UCSD-AML1 (cell line): ENCODE data around the gene SLC39A11.
A peak's percentile ranks its signal among the peaks of the same experiment; 100 is the strongest.
"Not testable (repeated sequence)": the region's sequence is repeated elsewhere in the genome, so short reads cannot be mapped to it uniquely, and the experiment has no call there.

Experiments
- DNase-seq: peaks from one replicate; lab custom pipeline; 2025; ENCODE audit not compliant: unreplicated experiment; lab: John Stamatoyannopoulos, UW

The SLC39A11 gene

GRCh38 chr17:72725433-72726068 lies 366.9 kb downstream of the SLC39A11 start:
- DNase-seq = peak; percentile 46

- no peak for DNase-seq
Measured at GRCh38 chr17:72724267-72724666, 368.2 kb downstream of the SLC39A11 start.

- DNase-seq = no peak
Measured at GRCh38 chr17:72723711-72724110, 368.8 kb downstream of the SLC39A11 start.

DNA sequence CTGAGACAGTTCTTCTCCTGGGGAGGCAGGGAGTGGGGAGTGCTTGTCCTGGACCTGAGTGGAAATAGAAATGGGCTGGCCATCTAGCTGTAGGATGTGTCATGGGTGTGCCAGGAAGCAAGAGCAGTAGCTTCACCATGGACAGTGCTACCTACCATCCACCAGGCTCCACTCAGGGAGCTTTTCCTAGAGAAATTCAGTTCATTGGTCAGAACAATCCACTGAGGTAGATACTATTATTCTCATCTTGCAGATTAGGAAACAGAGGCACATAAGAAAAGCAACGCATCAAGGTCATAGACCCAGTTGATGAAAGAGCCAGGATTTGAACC lies 372.0 kb downstream of the SLC39A11 start:
- DNase-seq = no peak

DNA sequence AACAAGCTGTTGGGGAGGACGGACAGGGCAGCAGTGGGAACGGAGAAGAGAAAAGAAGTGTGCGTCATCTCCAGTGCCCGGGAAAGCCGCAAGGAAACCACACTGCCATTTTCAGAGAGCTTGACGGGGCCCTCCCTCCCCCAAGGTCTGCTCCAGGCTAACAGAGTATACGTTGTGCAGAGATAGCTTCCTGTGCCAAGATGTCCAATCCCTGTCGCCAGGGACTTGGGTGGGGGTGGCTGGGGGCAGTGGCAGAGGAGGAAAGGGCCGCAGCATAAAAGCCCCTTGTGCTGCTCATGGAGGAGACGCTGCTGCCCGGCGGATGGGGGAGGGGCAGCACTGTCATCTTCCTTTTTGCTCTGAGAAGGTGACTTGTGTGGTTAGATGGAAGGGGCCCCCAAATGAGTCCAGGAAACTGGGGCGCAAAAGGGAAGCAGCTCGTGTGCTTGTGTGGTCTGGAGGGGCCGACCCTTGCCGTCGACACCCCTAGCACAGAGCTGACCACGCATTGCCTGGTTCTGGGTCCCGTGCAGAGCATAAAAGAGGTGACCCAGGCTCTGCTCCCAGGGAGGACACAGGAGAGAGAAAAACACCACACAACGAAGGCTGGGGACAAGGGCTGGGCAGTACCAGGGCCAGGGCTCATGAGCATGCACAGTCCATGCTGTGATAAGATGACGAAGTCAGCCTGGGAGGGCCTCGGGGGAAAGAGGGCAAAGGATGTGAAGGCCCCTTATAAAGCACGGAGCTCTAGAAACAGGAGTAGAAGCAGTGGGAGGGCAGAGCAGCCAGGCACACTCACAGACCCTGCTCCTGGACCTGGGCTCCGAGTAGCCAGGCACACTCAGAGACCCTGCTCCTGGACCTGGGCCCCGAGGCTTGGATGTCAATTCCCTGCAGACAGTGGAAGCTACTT lies 372.7 kb downstream of the SLC39A11 start:
- DNase-seq = peak; percentile 83

DNA sequence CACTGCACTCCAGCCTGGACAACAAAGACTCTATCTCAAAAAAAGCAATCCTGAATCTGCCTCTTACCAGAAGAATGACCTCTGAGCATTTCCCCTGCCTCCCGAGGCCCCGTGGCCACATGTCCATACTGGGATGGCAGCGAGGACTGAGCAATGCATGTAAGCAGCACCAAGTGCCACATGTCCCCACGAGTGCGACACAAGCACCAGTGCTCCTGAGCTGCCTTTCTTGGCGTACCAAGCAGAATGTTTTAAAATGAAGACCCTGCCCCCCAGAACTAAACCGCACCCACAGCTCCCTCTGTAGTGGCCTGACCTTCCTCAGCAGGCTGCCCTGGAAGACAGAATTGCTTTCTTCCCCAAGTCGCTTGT lies 373.3 kb downstream of the SLC39A11 start:
- no peak for DNase-seq

- no peak for DNase-seq
Measured at GRCh38 chr17:72717676-72718075, 374.8 kb downstream of the SLC39A11 start.

DNA sequence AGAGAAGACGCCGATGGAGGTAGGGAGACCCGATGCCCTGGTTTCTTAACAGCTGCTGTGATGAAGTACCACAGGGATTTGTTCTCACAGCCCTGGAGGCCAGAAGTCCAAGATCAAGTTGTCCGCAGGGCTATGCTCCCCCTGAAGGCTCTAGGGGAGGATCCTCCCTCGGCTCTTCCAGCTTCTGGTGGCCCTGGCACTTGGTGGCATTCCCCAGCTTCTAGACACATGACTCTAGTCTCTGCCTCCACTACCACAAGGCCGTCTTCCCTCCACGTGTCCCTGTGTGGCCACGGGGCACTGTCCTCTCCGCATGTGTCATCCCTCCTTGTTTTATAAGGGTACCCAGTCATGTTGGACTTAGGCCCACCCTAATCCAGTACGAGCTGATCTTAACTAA lies 375.2 kb downstream of the SLC39A11 start:
- no peak for DNase-seq

GRCh38 chr17:72715906-72716572 lies 376.4 kb downstream of the SLC39A11 start:
- DNase-seq = no peak

DNA sequence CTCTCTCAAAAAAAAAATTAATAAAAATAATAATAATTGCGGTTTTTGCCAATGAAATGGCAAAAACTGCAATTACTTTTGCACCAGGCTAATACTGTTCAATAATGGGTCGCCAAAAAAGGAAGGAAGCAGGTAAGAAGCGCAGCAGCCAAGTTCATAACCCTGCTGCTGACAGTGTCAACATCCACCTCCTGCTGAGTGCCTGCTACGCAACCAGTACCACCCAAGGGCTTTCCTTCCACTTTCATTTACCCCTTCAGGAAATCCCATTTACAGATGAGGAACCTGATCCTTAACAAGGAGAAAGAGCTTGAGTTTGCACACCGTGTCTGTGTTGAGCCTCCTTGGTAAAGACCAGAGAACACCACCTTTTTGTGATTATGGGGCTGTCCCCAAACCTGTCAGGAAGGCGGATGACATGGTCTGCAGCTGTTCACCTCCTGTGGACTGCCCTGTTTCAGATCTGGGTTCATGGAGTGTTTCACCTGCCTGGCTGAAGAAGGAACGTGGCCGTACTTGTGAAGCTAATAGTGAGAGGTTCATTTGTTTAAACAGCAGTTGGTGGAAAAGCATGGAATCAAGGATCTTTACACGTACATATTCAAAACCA lies 378.0 kb downstream of the SLC39A11 start:
- peak; percentile 19 for DNase-seq

- DNase-seq = no peak
Measured at GRCh38 chr17:72713701-72714100, 378.8 kb downstream of the SLC39A11 start.

- no peak for DNase-seq
Measured at GRCh38 chr17:72711521-72712310, 380.8 kb downstream of the SLC39A11 start.

GRCh38 chr17:72710834-72711233 lies 381.7 kb downstream of the SLC39A11 start:
- DNase-seq = no peak

GRCh38 chr17:72710202-72710601 lies 382.3 kb downstream of the SLC39A11 start:
- DNase-seq = no peak

GRCh38 chr17:72708682-72709081 lies 383.8 kb downstream of the SLC39A11 start:
- DNase-seq = not testable (repeated sequence)

DNA sequence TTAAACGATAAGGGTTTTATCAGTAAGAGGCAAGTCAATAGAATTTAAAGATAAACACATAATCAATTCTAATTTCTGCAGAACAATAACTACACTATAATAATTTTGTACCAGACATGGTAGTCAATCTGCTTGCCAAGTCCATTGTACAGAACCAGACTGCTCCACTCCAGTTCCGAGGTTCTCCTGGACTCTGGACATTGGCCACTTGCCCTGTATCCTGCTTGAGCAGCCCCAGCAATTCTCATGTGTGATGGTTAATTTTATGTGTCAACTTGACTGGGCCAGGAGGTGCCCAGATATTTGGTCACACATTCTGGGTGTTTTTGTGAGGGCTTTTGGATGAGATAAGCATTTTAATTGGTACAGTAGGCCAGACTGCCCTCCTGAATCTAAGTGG lies 384.6 kb downstream of the SLC39A11 start:
- no peak for DNase-seq

DNA sequence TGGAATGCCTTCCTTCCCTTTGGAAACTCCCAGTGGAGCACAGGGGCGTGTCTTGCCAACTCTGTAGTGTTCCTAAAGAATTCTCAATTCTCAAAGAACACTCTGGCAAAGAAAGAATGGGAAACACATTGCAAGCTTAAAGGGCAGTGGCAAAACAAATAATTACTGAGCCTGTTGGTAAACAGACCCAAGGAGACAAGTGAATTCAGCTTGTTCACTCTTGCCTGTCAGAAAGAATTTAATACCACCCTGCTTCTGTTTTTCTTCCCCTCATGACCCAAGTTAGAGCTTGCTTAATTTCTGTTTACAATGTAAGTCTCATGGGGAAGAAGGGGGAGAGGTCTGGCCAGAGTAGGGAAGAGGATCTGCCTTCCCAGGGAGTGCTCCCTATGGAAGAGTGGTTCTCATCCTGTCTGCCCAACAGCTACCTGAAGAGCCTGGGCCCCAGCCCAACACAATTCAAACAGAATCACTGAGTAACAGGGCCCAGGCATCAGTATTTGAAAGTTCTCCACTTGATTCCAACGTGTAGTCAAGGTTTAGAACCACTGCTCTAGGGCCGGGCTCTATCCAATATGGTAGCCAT lies 386.0 kb downstream of the SLC39A11 start:
- DNase-seq = no peak

GRCh38 chr17:72705905-72706395 lies 386.5 kb downstream of the SLC39A11 start:
- DNase-seq = no peak

DNA sequence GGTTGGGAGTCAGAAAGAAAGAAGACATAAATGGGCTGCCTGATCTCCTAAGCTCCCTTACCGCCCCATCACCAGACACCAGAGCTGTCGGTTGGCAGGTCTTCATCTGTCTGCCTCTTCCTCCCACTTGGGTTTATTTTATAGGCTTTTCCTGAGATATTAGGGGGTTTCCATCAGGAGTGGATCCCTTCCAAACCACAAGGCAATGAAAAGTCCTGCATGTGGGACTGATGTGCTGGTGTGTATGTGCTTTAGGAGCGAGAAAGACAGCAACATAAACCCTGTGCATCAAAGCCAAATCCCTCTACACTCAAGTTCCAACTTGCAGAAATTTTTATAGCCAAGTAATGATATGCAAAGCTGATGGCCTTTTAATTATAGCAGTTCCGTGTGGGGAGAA lies 389.5 kb downstream of the SLC39A11 start:
- DNase-seq = no peak

DNA sequence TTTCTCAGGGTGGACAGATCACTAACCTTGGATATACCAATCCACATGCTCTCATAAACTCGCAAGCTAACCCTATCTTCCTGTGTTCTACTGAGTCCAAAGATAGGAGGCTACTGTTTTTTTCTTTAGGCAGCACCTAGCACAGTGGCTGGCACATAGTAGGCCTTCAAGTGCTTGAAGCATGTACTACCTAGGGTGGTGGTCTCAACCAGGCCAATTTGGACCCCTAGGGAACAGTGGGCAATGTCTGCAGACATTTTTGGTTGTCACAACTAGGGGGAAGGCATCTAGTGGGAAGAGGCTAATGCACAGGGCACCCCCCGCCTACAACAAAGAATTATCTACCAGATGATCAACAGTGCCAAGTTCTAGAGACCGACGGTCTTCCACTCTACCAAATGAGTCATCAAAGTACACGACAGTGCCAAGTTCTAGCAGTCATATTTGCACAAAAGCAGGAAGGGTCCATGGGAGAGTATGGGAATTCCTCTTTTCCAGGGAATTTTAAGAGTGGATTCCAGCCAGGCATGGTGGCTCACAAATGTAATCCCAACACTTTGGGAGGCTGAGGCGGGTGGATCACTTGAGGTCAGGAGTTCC lies 390.3 kb downstream of the SLC39A11 start:
- no peak for DNase-seq
